ENCODE data around the gene CFAP46.

DNA sequence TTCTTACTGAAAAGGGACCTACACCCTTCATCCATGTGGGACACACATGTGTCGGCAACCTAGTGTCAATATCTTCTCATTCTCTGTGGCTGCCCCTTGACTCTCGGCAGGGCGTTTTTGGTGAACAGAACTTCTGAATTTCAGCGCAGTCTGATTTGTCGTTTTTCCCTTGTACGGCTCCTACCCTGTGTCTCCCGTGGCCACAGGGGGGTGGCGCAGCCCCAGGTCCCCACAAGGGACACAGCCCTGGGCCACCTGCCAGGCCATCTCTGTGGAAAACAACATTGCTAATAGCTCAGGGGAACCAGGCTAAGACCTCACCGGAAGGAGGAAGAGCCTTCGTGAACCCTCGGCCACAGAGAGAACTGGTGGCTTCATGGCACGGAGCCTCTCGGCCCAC, 103.3 kb downstream of the CFAP46 start:
- TF ChIP-seq, protein P1, sequence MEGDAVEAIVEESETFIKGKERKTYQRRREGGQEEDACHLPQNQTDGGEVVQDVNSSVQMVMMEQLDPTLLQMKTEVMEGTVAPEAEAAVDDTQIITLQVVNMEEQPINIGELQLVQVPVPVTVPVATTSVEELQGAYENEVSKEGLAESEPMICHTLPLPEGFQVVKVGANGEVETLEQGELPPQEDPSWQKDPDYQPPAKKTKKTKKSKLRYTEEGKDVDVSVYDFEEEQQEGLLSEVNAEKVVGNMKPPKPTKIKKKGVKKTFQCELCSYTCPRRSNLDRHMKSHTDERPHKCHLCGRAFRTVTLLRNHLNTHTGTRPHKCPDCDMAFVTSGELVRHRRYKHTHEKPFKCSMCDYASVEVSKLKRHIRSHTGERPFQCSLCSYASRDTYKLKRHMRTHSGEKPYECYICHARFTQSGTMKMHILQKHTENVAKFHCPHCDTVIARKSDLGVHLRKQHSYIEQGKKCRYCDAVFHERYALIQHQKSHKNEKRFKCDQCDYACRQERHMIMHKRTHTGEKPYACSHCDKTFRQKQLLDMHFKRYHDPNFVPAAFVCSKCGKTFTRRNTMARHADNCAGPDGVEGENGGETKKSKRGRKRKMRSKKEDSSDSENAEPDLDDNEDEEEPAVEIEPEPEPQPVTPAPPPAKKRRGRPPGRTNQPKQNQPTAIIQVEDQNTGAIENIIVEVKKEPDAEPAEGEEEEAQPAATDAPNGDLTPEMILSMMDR (IDR thresholded peaks at IDR 0.05), result no peak
- no peak for TF ChIP-seq POLR2A (IDR thresholded peaks at IDR 0.05)

Measured in ovary (tissue), 3 donors.